ENCODE data around the gene RBM42.

The RBM42 gene

GRCh38 chr19:35666251-35666913 is 37.5 kb downstream of the RBM42 start, which contains the start of gene UPK1A:
UPK1A (plus strand) TSS chr19:35666517; CDS start chr19:35666813, 296 bp downstream.
- Histone ChIP-seq H3K27ac (ENCODE audit: insufficient read depth, low read depth, low read length, poor library complexity, severe bottlenecking) (no peak within 1 kb of the TSS), H3K27me3 (ENCODE audit: control insufficient read depth, insufficient read depth, low read length, poor library complexity, severe bottlenecking) (peaks cover 11% of the 10 kb centered on the region), H3K36me3 (ENCODE audit: control insufficient read depth, insufficient read depth, low read length) (no peaks in the 10 kb centered on the region), H3K4me1 (ENCODE audit: control insufficient read depth, insufficient read depth, low read length) (no peaks in the 10 kb centered on the region), H3K9me3 (ENCODE audit: control insufficient read depth, low read length) (no peaks in the 10 kb centered on the region), H3K4me3 (ENCODE audit: insufficient read depth, low read depth, low read length) (no peak within 1 kb of the TSS)
- WGBS, 2 experiments = 88 to 90% methylated on average over 16 of the region's 16 CpGs

DNA sequence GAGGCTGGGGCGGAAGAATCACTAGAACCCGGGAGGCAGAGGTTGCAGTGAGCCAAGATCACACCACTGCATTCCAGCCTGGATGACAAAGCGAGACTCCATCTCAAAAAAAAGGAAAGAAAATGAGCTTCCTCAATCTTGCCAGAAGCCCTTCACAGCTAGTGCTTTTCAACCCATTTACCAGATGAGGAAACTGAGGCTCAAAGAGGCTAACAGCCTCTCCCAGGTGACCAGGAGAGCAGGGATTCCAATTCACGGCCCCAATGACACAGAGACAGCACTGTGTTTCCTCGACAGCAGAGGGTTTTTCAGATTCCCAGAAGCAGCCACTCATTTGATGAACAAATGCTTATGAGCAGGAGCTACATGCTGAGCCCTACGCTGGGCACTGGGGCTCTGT is 40.7 kb downstream of the RBM42 start:
- H3K4me3 ChIP-seq (ENCODE audit: insufficient read depth, low read depth, low read length) = no peak overlapping the region
- peaks cover 35% of the 10 kb centered on the region for H3K27me3 ChIP-seq (ENCODE audit: control insufficient read depth, insufficient read depth, low read length, poor library complexity, severe bottlenecking)
- H3K9me3 ChIP-seq (ENCODE audit: control insufficient read depth, low read length) = no peaks in the 10 kb centered on the region
- no peaks in the 10 kb centered on the region for H3K4me1 ChIP-seq (ENCODE audit: control insufficient read depth, insufficient read depth, low read length)
- no peak overlapping the region for H3K27ac ChIP-seq (ENCODE audit: insufficient read depth, low read depth, low read length, poor library complexity, severe bottlenecking)
- no peaks in the 10 kb centered on the region for H3K36me3 ChIP-seq (ENCODE audit: control insufficient read depth, insufficient read depth, low read length)
- WGBS, 2 experiments = 77 to 80% methylated on average over 6 of the region's 6 CpGs

DNA sequence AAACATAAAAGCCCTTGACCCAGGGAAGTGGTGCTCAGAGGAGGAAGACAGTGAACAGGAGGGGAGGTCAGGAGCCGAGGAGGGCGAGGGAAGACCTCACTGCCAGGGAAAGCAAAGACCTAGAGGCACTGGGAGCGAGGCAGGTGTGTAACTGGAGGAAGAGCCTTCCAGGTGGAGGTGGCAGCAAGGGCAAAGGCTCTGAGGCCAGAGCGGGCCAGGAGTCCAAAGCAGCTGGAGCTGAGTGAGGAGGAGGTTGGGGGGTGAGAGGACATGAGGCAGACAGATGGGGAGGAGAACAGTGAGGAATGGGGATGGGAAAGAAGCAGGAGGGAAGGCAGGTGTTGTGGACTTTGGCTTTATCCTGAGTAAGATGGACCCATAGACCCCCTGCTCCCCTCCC is 41.1 kb downstream of the RBM42 start:
- WGBS, 2 experiments = 69 to 70% methylated on average over 4 of the region's 4 CpGs
- no peaks in the 10 kb centered on the region for H3K36me3 ChIP-seq (ENCODE audit: control insufficient read depth, insufficient read depth, low read length)
- no peak overlapping the region for H3K27ac ChIP-seq (ENCODE audit: insufficient read depth, low read depth, low read length, poor library complexity, severe bottlenecking)

DNA sequence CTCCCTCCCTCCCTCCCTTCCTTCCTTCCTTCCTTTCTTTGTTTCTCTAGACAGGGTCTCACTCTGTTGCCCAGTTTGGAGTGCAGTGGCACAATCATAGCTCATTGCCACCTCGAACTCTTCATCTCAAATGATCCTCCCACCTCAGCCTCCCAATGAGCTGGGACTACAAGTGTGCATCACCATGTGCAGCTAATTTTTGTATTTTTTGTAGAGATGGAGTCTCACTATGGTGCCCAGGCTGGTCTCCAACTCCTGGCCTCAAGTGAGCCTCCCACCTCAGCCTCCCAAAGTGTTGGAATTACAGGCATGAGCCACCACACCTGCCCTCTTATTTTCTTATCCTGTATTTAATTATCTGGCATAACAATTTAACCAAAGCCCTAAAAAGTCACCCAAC is 41.9 kb downstream of the RBM42 start:
- H3K27me3 ChIP-seq (ENCODE audit: control insufficient read depth, insufficient read depth, low read length, poor library complexity, severe bottlenecking) = peaks cover 37% of the 10 kb centered on the region
- H3K36me3 ChIP-seq (ENCODE audit: control insufficient read depth, insufficient read depth, low read length) = no peaks in the 10 kb centered on the region
- no peaks in the 10 kb centered on the region for H3K9me3 ChIP-seq (ENCODE audit: control insufficient read depth, low read length)
- no peak overlapping the region for H3K27ac ChIP-seq (ENCODE audit: insufficient read depth, low read depth, low read length, poor library complexity, severe bottlenecking)
- WGBS, 2 experiments = 88 to 93% methylated on average over 1 of the region's 1 CpG
- no peaks in the 10 kb centered on the region for H3K4me1 ChIP-seq (ENCODE audit: control insufficient read depth, insufficient read depth, low read length)
- no peak overlapping the region for H3K4me3 ChIP-seq (ENCODE audit: insufficient read depth, low read depth, low read length)

More for the DNA sequence above, 41.1 kb downstream of the RBM42 start:
- Histone ChIP-seq H3K4me1 (ENCODE audit: control insufficient read depth, insufficient read depth, low read length) (no peaks in the 10 kb centered on the region), H3K27me3 (ENCODE audit: control insufficient read depth, insufficient read depth, low read length, poor library complexity, severe bottlenecking) (peaks cover 35% of the 10 kb centered on the region), H3K4me3 (ENCODE audit: insufficient read depth, low read depth, low read length) (no peak overlapping the region), H3K9me3 (ENCODE audit: control insufficient read depth, low read length) (no peaks in the 10 kb centered on the region)

DNA sequence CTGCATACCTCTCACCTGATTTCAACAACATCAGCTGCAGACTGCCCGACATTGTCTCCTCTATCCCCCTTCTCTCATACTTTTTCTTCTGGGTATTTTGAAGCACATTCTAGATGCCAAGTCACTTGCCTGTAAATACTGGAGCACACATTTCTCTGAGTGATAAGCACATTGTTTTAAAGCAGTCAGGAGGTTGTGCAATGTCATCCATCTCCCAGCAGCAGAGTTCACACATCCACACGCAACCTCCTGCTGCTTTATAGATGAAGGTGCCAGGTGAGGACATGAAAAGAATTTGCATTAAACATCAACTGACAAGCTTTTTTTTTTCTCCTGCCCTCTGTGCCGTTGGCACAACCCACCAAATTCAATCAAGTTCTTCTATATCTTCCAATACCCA is 43.0 kb downstream of the RBM42 start:
- Histone ChIP-seq H3K36me3 (ENCODE audit: control insufficient read depth, insufficient read depth, low read length) (no peaks in the 10 kb centered on the region), H3K4me1 (ENCODE audit: control insufficient read depth, insufficient read depth, low read length) (no peaks in the 10 kb centered on the region), H3K4me3 (ENCODE audit: insufficient read depth, low read depth, low read length) (no peak overlapping the region), H3K27ac (ENCODE audit: insufficient read depth, low read depth, low read length, poor library complexity, severe bottlenecking) (no peak overlapping the region), H3K9me3 (ENCODE audit: control insufficient read depth, low read length) (no peaks in the 10 kb centered on the region), H3K27me3 (ENCODE audit: control insufficient read depth, insufficient read depth, low read length, poor library complexity, severe bottlenecking) (peaks cover 40% of the 10 kb centered on the region)
- 75 to 81% methylated on average over 3 of the region's 3 CpGs for WGBS, 2 experiments

- Histone ChIP-seq H3K36me3 (ENCODE audit: control insufficient read depth, insufficient read depth, low read length) (no peaks in the 10 kb centered on the region), H3K9me3 (ENCODE audit: control insufficient read depth, low read length) (no peaks in the 10 kb centered on the region), H3K27me3 (ENCODE audit: control insufficient read depth, insufficient read depth, low read length, poor library complexity, severe bottlenecking) (peaks cover 40% of the 10 kb centered on the region), H3K4me3 (ENCODE audit: insufficient read depth, low read depth, low read length) (peak overlapping the region; percentile 42), H3K4me1 (ENCODE audit: control insufficient read depth, insufficient read depth, low read length) (no peaks in the 10 kb centered on the region), H3K27ac (ENCODE audit: insufficient read depth, low read depth, low read length, poor library complexity, severe bottlenecking) (no peak overlapping the region)
- 3 to 6% methylated on average over 38 to 39 of the region's 39 CpGs for WGBS, 2 experiments
Measured at GRCh38 chr19:35673121-35673804, 44.4 kb downstream of the RBM42 start.

GRCh38 chr19:35675589-35676140 is 46.8 kb downstream of the RBM42 start:
- Histone ChIP-seq H3K9me3 (ENCODE audit: control insufficient read depth, low read length) (no peaks in the 10 kb centered on the region), H3K27me3 (ENCODE audit: control insufficient read depth, insufficient read depth, low read length, poor library complexity, severe bottlenecking) (peaks cover 29% of the 10 kb centered on the region), H3K36me3 (ENCODE audit: control insufficient read depth, insufficient read depth, low read length) (no peaks in the 10 kb centered on the region), H3K27ac (ENCODE audit: insufficient read depth, low read depth, low read length, poor library complexity, severe bottlenecking) (no peak overlapping the region), H3K4me3 (ENCODE audit: insufficient read depth, low read depth, low read length) (no peak overlapping the region), H3K4me1 (ENCODE audit: control insufficient read depth, insufficient read depth, low read length) (no peaks in the 10 kb centered on the region)
- 83 to 86% methylated on average over 15 of the region's 15 CpGs for WGBS, 2 experiments

All from ectodermal cell (in vitro differentiated cells).